Esophagus squamous epithelium (tissue), 5 donors: ENCODE data around the gene MAST3. TPM values are rescaled to one million over a fixed set of nuclear protein-coding genes. Genes with fewer than 3 reads are reported as not detected.

Source experiments
- DNase-seq: peaks from one replicate; lab custom pipeline; 2025; lab: John Stamatoyannopoulos, UW
- H3K27ac ChIP-seq, 4 donors: fragments of 200-600 bp; sonication (generic); one replicate each; pipeline ENCODE4 v1.5.1; 2016 to 2019; ENCODE audit warnings: mild to moderate bottlenecking in 1 of 4
- H3K27me3 ChIP-seq, 4 donors: fragments of 200-600 bp; sonication (generic); 1 replicate in 3 of 4; 2 replicates in 1 of 4; pipeline versions ENCODE4 v1.5.1 to v1.6.0; 2017 to 2021; ENCODE audit warnings: antibody characterized with exemption in 1 of 4
- H3K36me3 ChIP-seq, 3 donors: fragments of 200-600 bp; sonication (generic); one replicate each; pipeline ENCODE4 v1.5.1; 2016 to 2019
- H3K4me1 ChIP-seq, 3 donors: fragments of 200-600 bp; sonication (generic); one replicate each; pipeline ENCODE4 v1.5.1; 2017 to 2019
- H3K4me3 ChIP-seq, 4 donors: fragments of 200-600 bp; sonication (generic); 1 replicate in 3 of 4; 2 replicates in 1 of 4; pipeline ENCODE4 v1.5.1; 2016 to 2019; ENCODE audit warnings: mild to moderate bottlenecking in 2 of 4, moderate library complexity in 1 of 4
- H3K9me3 ChIP-seq, 3 donors: fragments of 200-600 bp; sonication (generic); one replicate each; pipeline ENCODE4 v1.5.1; 2016 to 2019
- CTCF ChIP-seq, 6 experiments: fragments of 450-650 bp in 4 of 6; fragments of 200-600 bp in 2 of 6; sonication (generic) in 2 of 6; IDR thresholded peaks; one replicate each; pipeline ENCODE4 v1.5.1; 2016 to 2019; ENCODE audit warnings: antibody characterized with exemption in 6 of 6, mild to moderate bottlenecking in 4 of 6, moderate library complexity in 4 of 6
- POLR2A ChIP-seq, 4 donors: fragments of 450-650 bp; IDR thresholded peaks; one replicate each; pipeline ENCODE4 v1.6.1; 2017; ENCODE audit warnings: antibody characterized with exemption in 4 of 4, mild to moderate bottlenecking in 4 of 4, moderate library complexity in 3 of 4
- WGBS, 2 donors: methylation state at CpG; one replicate each; pipeline ENCODE4 v1.1.5; 2018; 5-methylcytosine and 5-hydroxymethylcytosine counted together
- intact Hi-C: fragments of 100-400 bp; cut with DNase I; formaldehyde crosslinking; loops from one replicate; pipeline ENCODE4 v1.15.0; 2022
- small RNA-seq, 4 donors: library from RNA; depleted of rRNA; stranded (forward); fragments of <200 nt; gene quantifications; one replicate each; pipeline ENCODE3, GENCODE V24; 2016
- total RNA-seq, 4 donors: library from RNA; depleted of rRNA; stranded (reverse); fragments of >200 nt; gene quantifications; one replicate each; pipeline ENCODE4 v1.1.0, GENCODE V29; 2016
- donor health status: DM: yes; HTN: yes; CAD: no.

The MAST3 gene
- total RNA-seq, 4 donors from 2014 or later: 2.3 to 4.8 (median 4.1) TPM

GRCh38 chr19:18196511-18196845, 98.9 kb downstream of the MAST3 start:
- TF ChIP-seq CTCF (IDR thresholded peaks at IDR 0.05) (no peak), POLR2A (IDR thresholded peaks at IDR 0.05) (no peak)
- WGBS, 2 donors: 79 to 82% methylated on average over 4 to 7 of the region's 7 CpGs

GRCh38 chr19:18197306-18197705, 99.7 kb downstream of the MAST3 start:
- H3K36me3 ChIP-seq: peaks cover 0 to 46% (median 3%) of the 10 kb centered on the region in 3 donors

More at GRCh38 chr19:18196511-18196845, 98.9 kb downstream of the MAST3 start:
- no peaks in the 10 kb centered on the region for H3K9me3 ChIP-seq
- DNase-seq: no peak
- peaks cover 22 to 32% (median 24%) of the 10 kb centered on the region in 3 donors for H3K4me1 ChIP-seq
- intact Hi-C loops: loop anchor here (5.0 kb wide), 1 partner anchor 61 kb away; a partner anchor contains a TSS
- H3K27ac ChIP-seq: no peak overlapping the region
- no peaks in the 10 kb centered on the region for H3K27me3 ChIP-seq
- peaks cover 0 to 46% (median 3%) of the 10 kb centered on the region in 3 donors for H3K36me3 ChIP-seq
- no peak overlapping the region for H3K4me3 ChIP-seq

GRCh38 chr19:18197941-18198340, 100.4 kb downstream of the MAST3 start:
- no peak for DNase-seq
- intact Hi-C loops: loop anchor here (5.0 kb wide), 1 partner anchor 59 kb away; a partner anchor contains a TSS
- 66 to 68% methylated on average over 6 of the region's 6 CpGs for WGBS, 2 donors

More at GRCh38 chr19:18197306-18197705, 99.7 kb downstream of the MAST3 start:
- DNase-seq: no peak
- 87 to 89% methylated on average over 13 to 17 of the region's 18 CpGs for WGBS, 2 donors
- TF ChIP-seq CTCF (IDR thresholded peaks at IDR 0.05) (no peak), POLR2A (IDR thresholded peaks at IDR 0.05) (no peak)
- Histone ChIP-seq H3K27ac (no peak overlapping the region), H3K27me3 (no peaks in the 10 kb centered on the region), H3K9me3 (no peaks in the 10 kb centered on the region), H3K4me3 (no peak overlapping the region), H3K4me1 (peaks cover 17 to 24% (median 18%) of the 10 kb centered on the region in 3 donors)
- intact Hi-C loops: loop anchor here (5.0 kb wide), 1 partner anchor 60 kb away; a partner anchor contains a TSS

GRCh38 chr19:18198374-18198773, 100.8 kb downstream of the MAST3 start:
- Histone ChIP-seq H3K4me3 (no peak overlapping the region), H3K9me3 (no peaks in the 10 kb centered on the region), H3K4me1 (peaks cover 25 to 32% (median 29%) of the 10 kb centered on the region in 3 donors), H3K27me3 (no peaks in the 10 kb centered on the region), H3K36me3 (peaks cover 0 to 46% (median 3%) of the 10 kb centered on the region in 3 donors), H3K27ac (no peak overlapping the region)
- WGBS, 2 donors: 88 to 90% methylated on average over 6 of the region's 6 CpGs
- no peak for TF ChIP-seq CTCF (IDR thresholded peaks at IDR 0.05)
- TF ChIP-seq POLR2A (IDR thresholded peaks at IDR 0.05): no peak
- DNase-seq: no peak
- intact Hi-C loops: loop anchor here (5.0 kb wide), 1 partner anchor 59 kb away; a partner anchor contains a TSS

More at GRCh38 chr19:18197941-18198340, 100.4 kb downstream of the MAST3 start:
- Histone ChIP-seq H3K36me3 (peaks cover 0 to 46% (median 3%) of the 10 kb centered on the region in 3 donors), H3K4me1 (peaks cover 21 to 30% (median 24%) of the 10 kb centered on the region in 3 donors), H3K4me3 (no peak overlapping the region), H3K27me3 (no peaks in the 10 kb centered on the region), H3K27ac (no peak overlapping the region), H3K9me3 (no peaks in the 10 kb centered on the region)
- no peak for TF ChIP-seq POLR2A (IDR thresholded peaks at IDR 0.05)
- TF ChIP-seq CTCF (IDR thresholded peaks at IDR 0.05): no peak

Small RNA genes lying within 50 kb of the gene (small RNA-seq; reads per million reads assigned to genes)
- gene IFI30: 0 to 0.27 (median 0) reads per million in 4 donors

Other genes with a start within 250 kb of the MAST3 start
- 1 to 10 TPM in 3 of 4 donors, under 1 TPM in 1; 0.87 to 6.5 (median 4.6) TPM for gene JAK3, start 249.8 kb upstream of the MAST3 start, total RNA-seq
- gene RPL18A, start 237.9 kb upstream of the MAST3 start, total RNA-seq: 1,000 to 10,000 TPM; 1,080 to 2,192 (median 1,622) TPM
- under 1 TPM in 2 of 4 donors, not detected in 2; 0.18 to 0.19 TPM for gene SLC5A5, start 225.8 kb upstream of the MAST3 start, total RNA-seq
- 10 to 100 TPM; 50.2 to 80.6 (median 54.5) TPM for gene CCDC124, start 164.8 kb upstream of the MAST3 start, total RNA-seq
- 1 to 10 TPM in 1 of 4 donors, under 1 TPM in 1, not detected in 2; 0.22 to 3.1 TPM for gene KCNN1, start 130.7 kb upstream of the MAST3 start, total RNA-seq
- gene ARRDC2, start 89.6 kb upstream of the MAST3 start, total RNA-seq: 10 to 100 TPM; 12.4 to 37.2 (median 15.4) TPM
- gene IL12RB1, start 10.8 kb upstream of the MAST3 start, total RNA-seq: 1 to 10 TPM; 1.1 to 2.3 (median 1.9) TPM
- 10 to 100 TPM; 20.4 to 42.1 (median 29.1) TPM for gene PIK3R2, start 55.4 kb downstream of the MAST3 start, total RNA-seq
- gene IFI30, start 76.0 kb downstream of the MAST3 start, total RNA-seq: 10 to 100 TPM; 11.3 to 90.5 (median 25.7) TPM
- gene MPV17L2, start 95.4 kb downstream of the MAST3 start, total RNA-seq: 10 to 100 TPM; 10.6 to 23.5 (median 14.0) TPM
- under 1 TPM in 3 of 4 donors, not detected in 1; 0.30 to 0.76 (median 0.44) TPM for gene RAB3A, start 106.3 kb downstream of the MAST3 start, total RNA-seq
- gene PDE4C, start 128.7 kb downstream of the MAST3 start, total RNA-seq: under 1 TPM in 1 of 4 donors, not detected in 3; 0.76 TPM
- gene IQCN, start 176.7 kb downstream of the MAST3 start, total RNA-seq: 1 to 10 TPM in 2 of 4 donors, under 1 TPM in 2; 0.23 to 3.1 (median 0.96) TPM
- 100 to 1,000 TPM in 3 of 4 donors, 10 to 100 TPM in 1; 71.7 to 192 (median 166) TPM for gene JUND, start 183.8 kb downstream of the MAST3 start, total RNA-seq
- 100 to 1,000 TPM in 3 of 4 donors, 10 to 100 TPM in 1; 97.3 to 228 (median 137) TPM for gene LSM4, start 225.3 kb downstream of the MAST3 start, total RNA-seq
- gene PGPEP1, start 242.8 kb downstream of the MAST3 start, total RNA-seq: 10 to 100 TPM in 1 of 4 donors, 1 to 10 TPM in 2, under 1 TPM in 1; 0.83 to 10.1 (median 5.3) TPM